H1 (cell line): ENCODE results near the gene HECTD1.

Experiments
- BRCA1 ChIP-seq: IDR thresholded peaks from 2 replicates; pipeline ENCODE4 v1.6.1; 2012; ENCODE audit warnings: low read depth, low read length, improper control_type of control experiment
- EGR1 ChIP-seq: IDR thresholded peaks from 2 replicates; pipeline ENCODE4 v1.6.1; 2011; ENCODE audit warnings: low read depth, low read length, borderline replicate concordance
- EP300 ChIP-seq, 2 experiments: IDR thresholded peaks; 1 replicate in 1 of 2; 2 replicates in 1 of 2; pipeline ENCODE4 v1.6.1; 2011 to 2012; ENCODE audit warnings: low read depth in 2 of 2, low read length in 2 of 2, mild to moderate bottlenecking in 2 of 2, borderline replicate concordance in 1 of 2, inconsistent platforms in 1 of 2, moderate library complexity in 1 of 2
- JUN ChIP-seq: IDR thresholded peaks from 2 replicates; pipeline ENCODE4 v1.6.1; 2011; ENCODE audit warnings: low read depth, mild to moderate bottlenecking, improper control_type of control experiment, low read length
- NRF1 ChIP-seq: IDR thresholded peaks from 2 replicates; pipeline ENCODE4 v1.6.1; 2011; ENCODE audit warnings: mild to moderate bottlenecking, low read depth, low read length, improper control_type of control experiment
- POLR2A ChIP-seq, 2 experiments: IDR thresholded peaks; 1 replicate in 1 of 2; 2 replicates in 1 of 2; pipeline ENCODE4 v1.6.1; 2011; ENCODE audit warnings: low read depth in 2 of 2, low read length in 2 of 2, mild to moderate bottlenecking in 2 of 2; ENCODE audit errors: control extremely low read depth in 1 of 2
- RNF2 ChIP-seq: fragments of 200-900, 300-1000 bp; sonication (generic); IDR thresholded peaks from 2 replicates; pipeline ENCODE4 v1.7.1; 2016; ENCODE audit warnings: borderline replicate concordance, low read depth, mild to moderate bottlenecking, antibody characterized with exemption, low read length; ENCODE audit not compliant: poor library complexity, severe bottlenecking; ENCODE audit errors: missing control alignments
- TF ChIP-seq, protein P1 (sequence below), 3 experiments: IDR thresholded peaks; 1 replicate in 2 of 3; 2 replicates in 1 of 3; pipeline versions ENCODE4 v1.5.1 to v1.6.1; 2011; ENCODE audit warnings: low read length in 3 of 3, mild to moderate bottlenecking in 3 of 3, inconsistent platforms in 2 of 3, low read depth in 1 of 3, moderate library complexity in 1 of 3; ENCODE audit not compliant: insufficient read depth in 1 of 3; ENCODE audit errors: control extremely low read depth in 1 of 3

DNA sequence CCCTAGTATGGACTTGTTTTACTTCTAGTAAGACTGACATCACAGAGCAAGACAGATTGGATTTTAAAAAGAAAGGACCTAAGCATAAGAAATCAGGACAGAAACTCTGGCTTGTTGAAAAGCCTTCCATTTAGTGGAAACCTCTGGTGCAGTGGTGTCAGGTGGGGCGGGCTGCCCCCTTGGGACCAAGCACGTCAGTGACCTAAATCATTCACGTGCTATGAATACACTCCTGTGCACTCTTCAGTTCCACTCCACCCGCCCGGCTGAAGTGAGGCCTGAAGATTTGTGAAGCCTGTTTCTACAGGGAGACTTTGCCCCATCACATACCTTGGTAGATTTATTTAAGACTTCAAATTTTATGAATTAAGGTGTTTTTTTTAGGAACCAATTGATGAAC, 123.2 kb downstream of the HECTD1 start:
- TF ChIP-seq NRF1: no peak
- no peak for TF ChIP-seq JUN
- TF ChIP-seq RNF2: no peak
- no peak for TF ChIP-seq POLR2A (IDR thresholded peaks at IDR 0.05; ENCODE audit: control extremely low read depth in 1 of 2, low read depth in 2 of 2, low read length in 2 of 2)
- TF ChIP-seq EGR1: no peak
- no peak for TF ChIP-seq BRCA1
- TF ChIP-seq, protein P1, sequence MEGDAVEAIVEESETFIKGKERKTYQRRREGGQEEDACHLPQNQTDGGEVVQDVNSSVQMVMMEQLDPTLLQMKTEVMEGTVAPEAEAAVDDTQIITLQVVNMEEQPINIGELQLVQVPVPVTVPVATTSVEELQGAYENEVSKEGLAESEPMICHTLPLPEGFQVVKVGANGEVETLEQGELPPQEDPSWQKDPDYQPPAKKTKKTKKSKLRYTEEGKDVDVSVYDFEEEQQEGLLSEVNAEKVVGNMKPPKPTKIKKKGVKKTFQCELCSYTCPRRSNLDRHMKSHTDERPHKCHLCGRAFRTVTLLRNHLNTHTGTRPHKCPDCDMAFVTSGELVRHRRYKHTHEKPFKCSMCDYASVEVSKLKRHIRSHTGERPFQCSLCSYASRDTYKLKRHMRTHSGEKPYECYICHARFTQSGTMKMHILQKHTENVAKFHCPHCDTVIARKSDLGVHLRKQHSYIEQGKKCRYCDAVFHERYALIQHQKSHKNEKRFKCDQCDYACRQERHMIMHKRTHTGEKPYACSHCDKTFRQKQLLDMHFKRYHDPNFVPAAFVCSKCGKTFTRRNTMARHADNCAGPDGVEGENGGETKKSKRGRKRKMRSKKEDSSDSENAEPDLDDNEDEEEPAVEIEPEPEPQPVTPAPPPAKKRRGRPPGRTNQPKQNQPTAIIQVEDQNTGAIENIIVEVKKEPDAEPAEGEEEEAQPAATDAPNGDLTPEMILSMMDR (IDR thresholded peaks at IDR 0.05; ENCODE audit: control extremely low read depth in 1 of 3, insufficient read depth in 1 of 3, low read depth in 1 of 3, low read length in 3 of 3): peak; percentile 2 to 44 (median 42); a peak in 3 of 4 replicates
- no peak for TF ChIP-seq EP300 (IDR thresholded peaks at IDR 0.05; ENCODE audit: borderline replicate concordance in 1 of 2, low read depth in 2 of 2, low read length in 2 of 2)
